H1 (cell line): ENCODE data around the gene SMARCA4. TPM values are rescaled to one million over a fixed set of nuclear protein-coding genes. Genes with fewer than 3 reads are reported as not detected.

Experiments used
- CTCF ChIA-PET: fragments of 300-600 bp; sonication (Branson Sonifier 250); formaldehyde crosslinking; loops from one replicate; lab custom pipeline; 2021; ENCODE audit not compliant: partially characterized antibody; lab: Charles Lee
- POLR2A ChIA-PET: fragments of 300-600 bp; sonication (Branson Sonifier 250); formaldehyde crosslinking; loops from one replicate; lab custom pipeline; 2021; ENCODE audit warnings: inconsistent platforms; ENCODE audit not compliant: partially characterized antibody; lab: Charles Lee
- DNase-seq, 2 experiments: peaks; one replicate each; pipeline versions ENCODE4 v3.0.0 to v3.0.0-alpha.2; 2010 to 2022; ENCODE audit warnings: low spot score in 2 of 2, low read depth in 1 of 2, mixed read lengths in 1 of 2
- FAIRE-seq: peaks from 2 replicates; lab custom pipeline; 2011; peaks lifted over from hg19 to GRCh38; lab: Jason Lieb, UNC
- H2AFZ ChIP-seq: 2 replicates; pipeline ENCODE4 v1.8.1; 2012; ENCODE audit warnings: low read length, inconsistent platforms
- H2AK5ac ChIP-seq: 2 replicates; pipeline ENCODE4 v1.6.1; 2013; ENCODE audit warnings: low read depth, low read length
- H2BK120ac ChIP-seq: replicated peaks from 2 replicates; pipeline ENCODE3; 2013; ENCODE audit warnings: low read depth, low read length, inconsistent platforms
- H2BK12ac ChIP-seq: 2 replicates; pipeline ENCODE4 v1.6.1; 2013; ENCODE audit warnings: low read depth, low read length
- H2BK15ac ChIP-seq: 2 replicates; pipeline ENCODE4 v1.6.1; 2013; ENCODE audit warnings: low read length
- H2BK20ac ChIP-seq: 2 replicates; pipeline ENCODE4 v1.6.1; 2013; ENCODE audit warnings: low read length
- H2BK5ac ChIP-seq: 2 replicates; pipeline ENCODE4 v1.6.1; 2013; ENCODE audit warnings: low read depth, low read length
- H3K14ac ChIP-seq: 2 replicates; pipeline ENCODE4 v1.6.1; 2013; ENCODE audit warnings: inconsistent platforms; ENCODE audit not compliant: insufficient read length
- H3K18ac ChIP-seq: 2 replicates; pipeline ENCODE4 v1.6.1; 2013; ENCODE audit warnings: low read length; ENCODE audit errors: extremely low read depth
- H3K23ac ChIP-seq: 2 replicates; pipeline ENCODE4 v1.6.1; 2013; ENCODE audit warnings: inconsistent platforms; ENCODE audit not compliant: insufficient read length
- H3K23me2 ChIP-seq: 2 replicates; pipeline ENCODE4 v1.6.1; 2013; ENCODE audit warnings: low read depth, low read length
- H3K27ac ChIP-seq: 2 replicates; pipeline ENCODE4 v1.6.1; 2011; ENCODE audit warnings: low read depth, low read length, inconsistent platforms
- H3K27me3 ChIP-seq, 4 experiments: replicated peaks in 1 of 4; 1 replicate in 1 of 4; 2 replicates in 3 of 4; pipeline versions ENCODE4 v1.6.1 to v1.8.1; 2011 to 2013; ENCODE audit warnings: low read length in 3 of 4, mild to moderate bottlenecking in 3 of 4, inconsistent platforms in 2 of 4, mixed read lengths in 2 of 4, moderate library complexity in 1 of 4; ENCODE audit not compliant: control insufficient read depth in 3 of 4, insufficient read depth in 3 of 4; ENCODE audit errors: extremely low read depth in 1 of 4
- H3K36me3 ChIP-seq, 4 experiments: 2 replicates each; pipeline versions ENCODE4 v1.6.1 to v1.8.1; 2011 to 2013; ENCODE audit warnings: mild to moderate bottlenecking in 4 of 4, low read length in 3 of 4, moderate library complexity in 2 of 4, control low read depth in 1 of 4, inconsistent platforms in 1 of 4; ENCODE audit not compliant: insufficient read depth in 4 of 4, control insufficient read depth in 2 of 4
- H3K4ac ChIP-seq: replicated peaks from 2 replicates; pipeline ENCODE3; 2013; ENCODE audit warnings: low read length, low read depth, mixed read lengths, inconsistent platforms; ENCODE audit not compliant: insufficient read length
- H3K4me1 ChIP-seq, 4 experiments: replicated peaks in 1 of 4; 1 replicate in 1 of 4; 2 replicates in 3 of 4; pipeline versions ENCODE4 v1.6.1 to v1.8.1; 2011 to 2013; ENCODE audit warnings: low read length in 3 of 4, inconsistent platforms in 2 of 4, mixed read lengths in 1 of 4; ENCODE audit not compliant: insufficient read depth in 4 of 4, control insufficient read depth in 3 of 4
- H3K4me2 ChIP-seq, 2 experiments: 2 replicates each; pipeline versions ENCODE4 v1.6.1 to v1.8.1; 2011 to 2013; ENCODE audit warnings: low read depth in 2 of 2, low read length in 2 of 2, control low read depth in 1 of 2, inconsistent platforms in 1 of 2, mild to moderate bottlenecking in 1 of 2; ENCODE audit not compliant: insufficient read depth in 1 of 2
- H3K4me3 ChIP-seq, 4 experiments: fragments of 200-600, 300-600 bp in 1 of 4; sonication (generic), shearing (Covaris generic), sonication (Bioruptor Twin) in 1 of 4; 2 replicates each; pipeline versions ENCODE4 v1.5.1 to v1.8.1; 2011 to 2016; ENCODE audit warnings: low read length in 4 of 4, low read depth in 3 of 4, control low read depth in 2 of 4, inconsistent platforms in 2 of 4, mild to moderate bottlenecking in 2 of 4, mixed read lengths in 1 of 4, moderate library complexity in 1 of 4; ENCODE audit not compliant: insufficient read depth in 2 of 4; ENCODE audit errors: extremely low read depth in 1 of 4
- H3K56ac ChIP-seq: replicated peaks from 2 replicates; pipeline ENCODE3; 2013; ENCODE audit warnings: low read depth, mild to moderate bottlenecking, mixed read lengths, low read length, inconsistent platforms; ENCODE audit not compliant: insufficient read length
- H3K79me1 ChIP-seq: 2 replicates; pipeline ENCODE4 v1.6.1; 2013; ENCODE audit warnings: low read depth, low read length, control low read depth
- H3K79me2 ChIP-seq, 2 experiments: 2 replicates each; pipeline versions ENCODE4 v1.6.1 to v1.8.1; 2012 to 2013; ENCODE audit warnings: low read length in 2 of 2, mild to moderate bottlenecking in 2 of 2, inconsistent platforms in 1 of 2; ENCODE audit not compliant: insufficient read depth in 2 of 2, control insufficient read depth in 1 of 2
- H3K9ac ChIP-seq, 4 experiments: replicated peaks in 1 of 4; 1 replicate in 1 of 4; 2 replicates in 3 of 4; pipeline versions ENCODE4 v1.6.1 to v1.8.1; 2011 to 2013; ENCODE audit warnings: low read depth in 3 of 4, low read length in 3 of 4, control low read depth in 2 of 4, mild to moderate bottlenecking in 2 of 4, moderate library complexity in 2 of 4, inconsistent platforms in 1 of 4; ENCODE audit errors: extremely low read depth in 1 of 4
- H3K9me3 ChIP-seq, 2 experiments: 2 replicates each; pipeline versions ENCODE4 v1.6.1 to v1.8.1; 2012 to 2013; ENCODE audit warnings: mild to moderate bottlenecking in 2 of 2, moderate library complexity in 2 of 2, control low read depth in 1 of 2, inconsistent platforms in 1 of 2, low read depth in 1 of 2, low read length in 1 of 2, mixed read lengths in 1 of 2; ENCODE audit not compliant: insufficient read depth in 2 of 2
- H4K20me1 ChIP-seq, 2 experiments: replicated peaks in 1 of 2; 2 replicates each; pipeline versions ENCODE3 to v1.8.1; 2011 to 2013; ENCODE audit warnings: inconsistent platforms in 2 of 2, low read length in 2 of 2, mild to moderate bottlenecking in 1 of 2; ENCODE audit not compliant: insufficient read depth in 2 of 2, control insufficient read depth in 1 of 2
- H4K5ac ChIP-seq: 2 replicates; pipeline ENCODE4 v1.6.1; 2013; ENCODE audit warnings: low read length, low read depth, mixed read lengths, inconsistent platforms; ENCODE audit not compliant: insufficient read length
- H4K8ac ChIP-seq: 2 replicates; pipeline ENCODE4 v1.8.0; 2013; ENCODE audit warnings: mild to moderate bottlenecking, moderate library complexity, low read length, inconsistent platforms; ENCODE audit not compliant: insufficient read depth; ENCODE audit errors: extremely low read depth
- H4K91ac ChIP-seq: replicated peaks from 2 replicates; pipeline ENCODE3; 2013; ENCODE audit warnings: low read length, mixed read lengths, inconsistent platforms; ENCODE audit not compliant: insufficient read length
- GTF2F1 ChIP-seq: IDR thresholded peaks from 2 replicates; pipeline ENCODE4 v1.6.1; 2012; ENCODE audit warnings: low read depth, low read length, improper control_type of control experiment, borderline replicate concordance
- NRF1 ChIP-seq: IDR thresholded peaks from 2 replicates; pipeline ENCODE4 v1.6.1; 2011; ENCODE audit warnings: mild to moderate bottlenecking, low read depth, low read length, improper control_type of control experiment
- SP4 ChIP-seq: IDR thresholded peaks from 2 replicates; pipeline ENCODE4 v1.6.1; 2012; ENCODE audit warnings: low read length, inconsistent platforms
- YY1 ChIP-seq: IDR thresholded peaks from 2 replicates; pipeline ENCODE4 v1.6.1; 2011; ENCODE audit warnings: low read depth, mild to moderate bottlenecking, low read length
- WGBS, 2 experiments: shearing (Covaris generic) in 1 of 2; methylation state at CpG; one replicate each; pipeline versions ENCODE4 v1.1.6 to v1.1.7; 2013 to 2015; ENCODE audit warnings: low lambda C conversion rate in 2 of 2, mixed read lengths in 2 of 2, inconsistent platforms in 1 of 2, low coverage in 1 of 2, missing lambda C conversion rate in 1 of 2; ENCODE audit not compliant: insufficient replicate concordance in 2 of 2, insufficient coverage in 1 of 2, insufficient read length in 1 of 2; ENCODE audit errors: extremely low coverage in 1 of 2, missing lambda C conversion rate in 1 of 2; 5-methylcytosine and 5-hydroxymethylcytosine counted together
- polyA plus RNA-seq, 7 experiments: library from polyadenylated mRNA; depleted of rRNA in 3 of 7; stranded (reverse) in 5 of 7; unstranded in 2 of 7; fragments of >200 nt in 5 of 7; fragments of 200-250 nt in 2 of 7; gene quantifications; 1 replicate in 5 of 7; 2 replicates in 1 of 7; 4 replicates in 1 of 7; pipeline versions ENCODE4 v1.2.1 to v1.2.3, GENCODE V29; 2011 to 2013; ENCODE audit warnings: missing spikeins in 2 of 7, mixed read lengths in 2 of 7
- total RNA-seq: library from RNA; stranded (reverse); fragmentation: NEBNext Ultra II Directional; extraction: Animal tissue kit (Norgen Biotek cat#: 25700); gene quantifications from 2 replicates; pipeline ENCODE4 v1.2.1, GENCODE V29; 2021

The SMARCA4 gene
- total and polyA plus RNA-seq, 2 of the 8 experiments (the other 6 are each of a cell fraction or from before 2014, with no cell fraction given) = 86.4 to 263 TPM

DNA sequence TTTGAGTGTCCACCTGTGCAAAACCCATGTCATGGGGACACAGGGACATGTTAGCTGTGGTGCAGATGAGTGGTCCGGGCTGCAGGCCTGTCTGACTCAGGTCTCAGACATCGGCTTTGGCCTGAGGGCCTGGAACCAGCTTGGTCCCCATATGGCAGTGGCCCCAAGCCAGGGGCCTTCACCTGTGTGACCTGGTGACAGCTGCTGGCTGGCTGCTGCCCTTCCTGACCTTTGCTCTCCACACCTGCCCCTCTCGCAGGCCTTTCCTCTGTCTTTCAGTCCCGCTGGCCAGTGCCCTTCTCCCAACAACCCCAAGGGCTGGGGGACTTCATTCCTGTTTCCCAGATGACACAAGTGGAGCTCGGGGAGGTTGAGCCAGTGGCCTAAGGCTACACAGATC lies 105.5 kb downstream of the SMARCA4 start:
- Histone ChIP-seq H2BK20ac (no peak overlapping the region), H2AFZ (no peak overlapping the region), H3K79me1 (no peaks in the 10 kb centered on the region), H3K79me2 (no peaks in the 10 kb centered on the region), H3K14ac (no peak overlapping the region), H3K56ac (no peak overlapping the region), H3K4me3 (no peak overlapping the region), H4K20me1 (peaks cover 0 to 1% of the 10 kb centered on the region in 2 experiments), H3K27me3 (no peaks in the 10 kb centered on the region), H3K4ac (no peak overlapping the region), H4K8ac (peak overlapping the region; percentile 39; the same call in 1 of the 2 replicates), H2BK120ac (no peak overlapping the region), H4K5ac (no peak overlapping the region), H3K18ac (no peak overlapping the region), H3K4me2 (no peak overlapping the region), H2BK15ac (no peak overlapping the region), H2AK5ac (no peak overlapping the region), H3K36me3 (peaks cover 2 to 29% (median 11%) of the 10 kb centered on the region in 4 experiments; a peak in 6 of 8 replicates), H2BK5ac (no peak overlapping the region), H4K91ac (no peak overlapping the region), H3K27ac (no peak overlapping the region), H3K23me2 (no peaks in the 10 kb centered on the region), H3K23ac (no peak overlapping the region), H3K4me1 (peaks cover 0 to 3% (median under 1%) of the 10 kb centered on the region in 4 experiments; a peak in 1 of 7 replicates), H3K9ac (no peak overlapping the region), H3K9me3 (no peaks in the 10 kb centered on the region), H2BK12ac (no peak overlapping the region)
- WGBS, 2 experiments = 89% methylated on average over 5 of the region's 5 CpGs; no CpG with 5 or more reads in 1 of the 2 experiments
- FAIRE-seq (no peak), DNase-seq (no peak)
- ChIA-PET POLR2A (interaction anchor here (1.8 to 3.7 kb wide), 3 partner anchors 13 to 22 kb away, joined by 4 to 16 read pairs (median 4); partner anchors contain the start of gene LDLR), CTCF (interaction anchor here (0.6 to 2.4 kb wide), 7 partner anchors 8 to 72 kb away, joined by 3 to 6 read pairs (median 4); partner anchors contain the start of gene LDLR)
- TF ChIP-seq YY1 (no peak), GTF2F1 (no peak), NRF1 (no peak), SP4 (no peak)
